Suprapubic skin (tissue), 3 donors: ENCODE measurements around the gene ECT2.

Source experiments
- CTCF ChIP-seq, 2 donors: fragments of 200-600 bp in 1 of 2; fragments of 450-650 bp in 1 of 2; sonication (generic) in 1 of 2; IDR thresholded peaks; one replicate each; pipeline ENCODE4 v1.5.1; 2016 to 2019; ENCODE audit warnings: antibody characterized with exemption in 2 of 2, mild to moderate bottlenecking in 1 of 2, moderate library complexity in 1 of 2
- POLR2A ChIP-seq, 2 donors: fragments of 450-650 bp; IDR thresholded peaks; one replicate each; pipeline ENCODE4 v1.6.1; 2017; ENCODE audit warnings: antibody characterized with exemption in 2 of 2, mild to moderate bottlenecking in 2 of 2, moderate library complexity in 2 of 2

DNA sequence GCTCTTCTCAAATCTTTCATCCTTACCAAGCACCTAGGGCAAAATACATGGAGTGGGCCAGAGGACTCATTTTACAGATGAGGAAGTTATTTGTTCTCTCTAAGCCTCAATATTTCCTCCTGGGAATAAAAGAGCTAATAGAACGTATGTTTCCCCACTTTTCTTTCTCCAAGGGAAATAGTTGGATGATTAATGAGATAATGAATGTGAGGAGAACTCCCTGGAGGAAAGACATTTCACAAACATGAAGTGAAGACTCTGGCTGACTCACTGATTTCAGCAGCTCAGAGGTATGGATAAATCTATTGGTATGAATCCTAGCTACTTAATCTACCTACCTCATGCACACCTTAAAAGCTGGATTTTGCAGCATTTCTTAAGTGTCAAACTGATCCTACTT, 98.4 kb downstream of the ECT2 start:
- TF ChIP-seq POLR2A (IDR thresholded peaks at IDR 0.05) (no peak), CTCF (IDR thresholded peaks at IDR 0.05) (no peak)
